ENCODE measurements around the gene ZNF683.

ZNF683 gene

DNA sequence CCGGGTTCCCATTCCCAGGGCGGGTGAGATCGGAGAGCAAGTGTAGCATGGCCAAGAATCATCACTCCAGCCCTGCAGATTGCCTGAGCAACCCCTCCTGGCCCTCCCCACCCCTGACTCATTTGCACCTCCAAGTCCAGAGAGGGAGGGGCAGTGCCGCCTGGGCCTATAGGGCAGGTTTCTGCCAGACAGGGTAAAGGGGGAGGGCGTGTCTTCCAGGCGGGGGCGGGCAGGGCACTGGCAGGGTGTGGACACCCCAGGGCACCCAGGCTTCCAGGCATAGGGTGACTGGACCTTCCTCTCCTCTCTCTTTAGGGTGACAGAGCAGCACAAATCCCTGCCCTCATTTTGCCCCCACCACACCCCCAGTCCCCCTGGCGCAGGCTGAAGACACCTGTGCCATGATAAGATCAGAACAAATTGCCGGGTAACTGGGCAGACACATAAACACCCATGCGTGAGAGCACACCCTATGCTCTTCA, 15.4 kb downstream of the ZNF683 start:
- no peak for DNase-seq

DNA sequence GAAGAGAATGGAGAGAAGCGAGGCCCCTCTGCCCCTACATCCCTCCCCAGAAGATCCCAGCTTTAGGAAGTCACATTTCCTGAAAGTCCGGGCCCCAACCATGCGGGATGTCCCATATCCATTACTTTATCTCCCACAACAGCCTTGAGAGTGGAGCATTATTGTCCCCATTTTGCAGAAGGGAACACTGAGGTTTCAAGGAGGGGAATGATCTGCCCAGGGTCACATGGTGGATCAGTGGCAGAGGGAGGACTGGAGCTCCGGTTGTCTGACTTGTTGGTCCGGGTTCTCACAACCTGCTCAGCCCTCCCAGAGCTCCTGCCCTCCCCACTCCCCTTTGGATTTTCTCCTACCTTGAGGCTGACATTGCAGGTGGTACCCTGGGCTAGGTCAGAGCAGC, 16.4 kb downstream of the ZNF683 start:
- no peak for DNase-seq

DNA sequence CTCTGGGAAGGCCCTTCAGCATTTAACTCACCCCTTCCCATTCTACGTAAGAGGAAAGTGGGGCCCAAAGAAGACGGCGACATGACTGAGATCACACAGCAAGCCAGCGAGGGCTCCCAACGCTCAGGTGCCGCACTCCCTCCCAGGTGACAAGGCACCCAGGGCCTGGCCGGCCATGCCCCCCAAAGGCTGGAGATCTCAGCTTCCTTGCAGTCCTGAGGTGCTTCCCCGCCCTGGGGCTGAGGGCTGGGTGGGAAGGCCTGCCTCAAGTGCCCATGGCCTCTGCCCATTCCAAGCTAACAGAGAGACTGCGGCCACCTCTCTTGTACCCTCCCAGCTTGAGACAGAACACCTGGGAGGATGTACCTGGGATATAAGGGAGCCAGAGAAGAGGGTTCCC, 17.6 kb downstream of the ZNF683 start:
- no peak for DNase-seq

DNA sequence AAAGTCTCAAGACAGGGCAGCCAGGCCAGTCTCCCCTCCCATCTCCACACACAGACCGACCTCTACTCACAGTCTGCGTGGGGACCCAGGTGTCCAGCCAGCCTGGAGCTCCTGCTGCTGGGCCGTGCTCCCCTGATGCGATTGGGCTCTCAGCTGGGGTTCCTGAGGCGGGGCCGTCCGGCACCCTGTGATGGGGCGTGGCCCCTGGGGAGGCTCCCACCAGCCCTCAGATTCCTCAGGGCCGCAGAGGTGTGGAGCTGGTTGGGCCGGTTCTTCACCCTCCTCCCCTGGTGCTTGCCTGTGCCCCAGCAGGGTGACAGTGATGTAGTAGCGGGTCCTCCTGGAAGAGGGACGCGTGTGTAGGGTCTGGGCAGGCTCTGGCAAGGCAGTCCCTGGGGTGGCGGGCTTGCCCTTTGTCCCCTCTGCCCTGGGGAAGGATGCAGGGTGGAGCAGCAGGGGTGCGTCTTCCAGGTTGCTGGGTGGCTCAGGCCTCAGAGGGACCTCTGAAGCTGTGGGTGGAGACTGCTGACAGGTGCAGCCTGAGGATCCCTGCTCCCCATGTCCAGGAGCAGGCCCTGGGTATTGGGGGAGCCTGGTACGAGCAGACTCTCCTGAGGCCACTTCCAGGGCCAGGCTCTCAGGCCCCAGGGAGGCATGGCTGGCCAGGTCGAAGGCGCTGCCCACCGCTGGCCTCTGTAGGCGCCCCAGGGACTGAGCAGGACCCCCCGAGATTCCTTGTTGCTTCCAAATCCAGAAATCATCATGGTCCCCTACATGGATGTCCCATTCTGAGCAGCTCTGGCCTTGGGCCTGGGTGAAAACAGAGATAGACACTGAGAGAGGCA, 18.4 kb downstream of the ZNF683 start, which contains the start of gene CRYBG2:
Gene CRYBG2, minus strand, starts transcription at position 155 of the 845 bp plus-strand sequence. CDS start 7,473 bp downstream, outside the sequence.
- no peak for DNase-seq

GRCh38 chr1:26353210-26353859, 19.2 kb downstream of the ZNF683 start:
- no peak for DNase-seq

- no peak for DNase-seq
Observed at GRCh38 chr1:26352338-26352679, 20.2 kb downstream of the ZNF683 start.

DNA sequence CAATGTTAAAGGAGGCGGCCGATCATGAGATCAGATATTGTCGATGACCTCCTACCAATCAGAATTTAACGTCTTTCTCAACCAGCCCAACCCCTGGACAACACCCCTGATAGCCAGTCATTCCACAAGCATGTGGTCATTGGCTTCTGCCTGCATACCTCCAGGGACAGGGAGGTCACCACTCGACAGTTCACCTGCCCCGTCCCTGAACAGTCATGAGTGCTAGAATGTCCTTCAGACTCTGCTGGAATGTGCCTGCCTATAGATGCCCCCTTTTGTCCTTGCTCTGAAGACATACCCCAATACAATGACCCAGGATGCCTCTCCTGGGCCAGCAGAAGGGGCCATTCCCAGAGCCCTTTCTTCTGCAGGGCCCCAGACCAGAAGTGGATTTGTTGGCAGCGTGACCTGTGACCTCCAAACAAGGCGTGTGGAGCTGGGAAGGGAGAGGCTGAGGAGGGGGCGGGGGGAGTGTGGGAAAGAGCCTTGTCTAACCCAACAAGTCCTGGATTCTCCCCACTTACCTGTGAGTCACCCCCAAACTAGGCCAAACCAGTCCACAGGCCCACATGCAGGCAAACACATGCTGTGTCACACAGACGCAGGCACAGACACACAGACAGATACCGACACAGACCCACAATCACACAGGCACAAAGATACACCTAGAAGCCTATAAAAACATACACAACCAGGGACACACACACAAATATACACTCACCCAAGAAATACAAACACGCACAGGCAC, 20.8 kb downstream of the ZNF683 start:
- no peak for DNase-seq

DNA sequence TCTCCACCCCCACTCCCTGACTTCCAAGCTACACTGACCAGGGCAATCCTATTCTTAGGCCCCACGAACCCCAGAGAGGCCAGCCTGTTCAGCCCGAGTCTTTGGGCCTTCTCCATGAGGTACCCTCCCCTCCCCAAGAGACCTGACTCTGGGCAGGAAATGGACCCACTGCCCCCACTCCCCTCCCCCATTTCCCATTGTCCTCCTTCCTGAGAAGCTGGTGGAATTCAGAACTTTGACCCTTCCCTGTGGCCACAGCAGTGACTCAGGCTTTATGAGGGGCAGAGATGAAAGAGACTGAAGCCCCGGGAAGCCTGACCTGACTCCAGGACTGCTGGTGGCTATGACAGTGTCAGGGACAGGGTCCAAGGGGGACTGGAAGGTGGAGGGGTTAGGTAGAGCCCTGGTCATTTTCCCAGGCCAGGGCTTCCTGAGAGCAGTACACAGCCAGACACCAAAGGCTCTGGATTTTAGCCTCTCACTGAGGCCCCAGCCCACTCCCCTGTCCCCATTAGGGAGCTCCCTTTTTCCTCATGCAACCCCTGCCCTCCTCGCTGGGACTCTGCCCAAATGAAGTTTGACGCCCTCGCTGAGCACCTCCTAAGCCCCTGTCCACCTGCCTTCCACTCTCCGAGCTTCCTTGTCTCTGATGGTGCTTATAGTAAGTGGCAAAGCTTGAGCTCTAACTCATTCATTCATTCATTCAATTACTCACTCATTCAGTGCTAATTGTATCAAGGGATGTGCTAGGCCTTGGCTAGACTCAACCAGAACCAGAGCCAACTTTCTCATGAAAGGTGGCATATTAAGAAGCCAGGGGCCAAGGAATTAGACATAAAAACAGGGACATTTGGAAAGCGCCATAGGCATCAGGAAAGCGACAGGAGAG, 21.6 kb downstream of the ZNF683 start:
- DNase-seq = no peak

GRCh38 chr1:26350343-26350700, 22.2 kb downstream of the ZNF683 start:
- DNase-seq = no peak

- no peak for DNase-seq
Observed at GRCh38 chr1:26349877-26350244, 22.7 kb downstream of the ZNF683 start.

- DNase-seq = no peak
Observed at GRCh38 chr1:26349188-26349876, 23.2 kb downstream of the ZNF683 start.

- DNase-seq = no peak
Observed at GRCh38 chr1:26346274-26347033, 26.1 kb downstream of the ZNF683 start.

- no peak for DNase-seq
Observed at GRCh38 chr1:26345718-26346117, 26.8 kb downstream of the ZNF683 start.

GRCh38 chr1:26344147-26344920, 28.2 kb downstream of the ZNF683 start:
- DNase-seq = no peak

DNA sequence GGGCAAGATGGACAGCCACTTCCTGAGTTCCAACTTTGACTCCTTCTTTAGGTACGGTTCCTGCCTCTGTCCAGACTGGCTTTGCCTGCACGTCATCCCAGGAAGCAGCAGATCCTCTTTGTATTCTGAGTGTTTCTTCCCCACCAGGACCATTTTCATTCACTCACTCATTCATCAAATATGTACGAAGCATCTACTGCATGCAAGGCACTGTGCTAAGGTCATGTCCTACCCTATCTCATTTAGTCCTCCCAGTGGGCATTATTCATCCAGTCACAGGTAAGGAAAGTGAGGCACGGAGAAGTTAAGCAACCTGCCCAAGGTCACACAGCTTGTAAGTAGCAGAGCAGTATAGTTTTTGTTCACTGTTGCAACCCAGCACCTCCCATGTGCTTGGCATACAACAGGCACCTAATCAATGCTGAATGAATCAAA, 32.5 kb downstream of the ZNF683 start:
- no peak for DNase-seq

- no peak for DNase-seq
Observed at GRCh38 chr1:26338670-26339069, 33.9 kb downstream of the ZNF683 start.

DNA sequence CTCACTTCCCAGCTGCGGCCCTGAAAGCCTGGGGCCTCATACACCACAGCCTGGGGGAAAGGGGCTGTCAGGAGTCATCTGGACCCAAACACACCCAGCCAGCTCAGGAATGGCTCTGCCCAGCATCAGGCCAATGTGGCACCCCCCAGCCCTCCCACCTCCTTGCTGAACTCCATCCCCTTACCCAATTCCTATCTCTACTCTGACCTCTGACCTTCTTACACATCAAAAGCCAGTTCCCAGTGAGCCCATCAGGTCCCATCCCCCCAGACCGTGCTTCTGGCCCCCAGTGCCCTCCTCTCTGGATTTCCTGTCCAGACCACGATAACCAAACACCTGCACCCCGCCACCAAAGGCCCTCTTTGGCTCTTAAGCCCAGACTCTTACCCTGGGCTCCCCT, 34.9 kb downstream of the ZNF683 start:
- DNase-seq = no peak

- DNase-seq = no peak
Observed at GRCh38 chr1:26337206-26337535, 35.4 kb downstream of the ZNF683 start.

DNA sequence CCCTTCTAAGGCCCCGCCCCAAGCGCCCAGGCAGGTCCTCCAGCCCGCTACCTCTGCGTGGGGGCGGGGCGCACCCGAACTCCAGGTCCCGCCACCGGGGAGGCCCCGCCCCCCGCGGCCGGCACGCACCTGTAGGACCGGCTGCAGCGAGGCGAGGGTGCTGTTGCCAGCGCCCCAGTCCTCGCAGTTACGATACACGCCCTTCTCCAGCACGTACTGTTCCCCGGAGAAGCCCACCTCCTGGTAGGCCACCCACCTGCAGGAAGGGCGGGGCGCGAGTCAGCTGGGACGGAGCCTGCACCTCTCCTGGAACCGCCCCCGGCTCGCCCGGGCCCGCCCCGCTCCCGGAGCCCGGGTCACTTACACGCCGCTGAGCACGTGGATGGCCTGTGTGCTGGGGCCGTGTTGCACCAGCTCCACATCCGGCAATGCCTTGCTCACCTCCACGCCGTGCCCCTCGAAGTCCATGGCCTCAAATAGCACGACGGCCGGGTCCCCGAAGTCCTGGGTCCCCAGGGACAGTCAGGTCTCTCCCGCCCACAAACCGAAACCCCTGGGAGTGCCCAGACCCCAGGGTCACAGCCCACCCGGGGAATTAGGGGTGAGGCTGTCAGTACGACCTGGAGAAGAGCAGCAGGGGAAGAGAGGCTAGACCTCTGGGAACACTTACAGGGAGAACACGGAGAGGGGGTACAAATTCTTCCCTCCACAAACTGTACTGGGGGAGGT, 35.9 kb downstream of the ZNF683 start:
- DNase-seq = peak; percentile 88 to 91
